Natural killer cell (primary cell): ENCODE data around the gene CIAO3. TPM values are rescaled to one million over a fixed set of nuclear protein-coding genes. Genes with fewer than 3 reads are reported as not detected.

Experiments used
- ATAC-seq, 3 donors: fragments of 150-1000 bp in 2 of 3; fragments of 200-7000 bp in 1 of 3; cut with Tn5 transposase; 1 replicate in 1 of 3; 2 replicates in 2 of 3; pipeline ENCODE4 v1.10.0; 2021; ENCODE audit warnings: mild to moderate bottlenecking in 2 of 3, moderate library complexity in 2 of 3
- DNase-seq, 2 donors: peaks; one replicate each; pipeline versions ENCODE4 v3.0.0 to v3.0.0-alpha.2; 2013 to 2021; ENCODE audit warnings: mixed read lengths in 1 of 2
- H3K27ac ChIP-seq: one replicate; pipeline ENCODE4 v1.5.1; 2013; ENCODE audit warnings: mild to moderate bottlenecking, low read length
- H3K27me3 ChIP-seq: one replicate; pipeline ENCODE4 v1.6.1; 2013; ENCODE audit warnings: low read length; ENCODE audit not compliant: control insufficient read depth, insufficient read depth
- H3K36me3 ChIP-seq: one replicate; pipeline ENCODE4 v1.6.1; 2013; ENCODE audit warnings: low read length; ENCODE audit not compliant: control insufficient read depth, insufficient read depth
- H3K4me1 ChIP-seq: one replicate; pipeline ENCODE4 v1.6.1; 2013; ENCODE audit warnings: low read length; ENCODE audit not compliant: control insufficient read depth, insufficient read depth
- H3K4me3 ChIP-seq: one replicate; pipeline ENCODE4 v1.5.1; 2013; ENCODE audit warnings: low read length
- H3K9me3 ChIP-seq: one replicate; pipeline ENCODE4 v1.6.1; 2013; ENCODE audit warnings: low read length; ENCODE audit not compliant: control insufficient read depth, insufficient read depth
- H3K27ac Mint-ChIP-seq, 2 donors: one replicate each; pipeline ENCODE4 v1.8.0; 2022; ENCODE audit warnings: mild to moderate bottlenecking in 2 of 2, mixed read lengths in 2 of 2, moderate library complexity in 1 of 2
- H3K27me3 Mint-ChIP-seq, 2 donors: one replicate each; pipeline ENCODE4 v1.8.0; 2022; ENCODE audit warnings: low read depth in 2 of 2, mixed read lengths in 2 of 2
- H3K36me3 Mint-ChIP-seq: one replicate; pipeline ENCODE4 v1.8.0; 2022; ENCODE audit warnings: mixed read lengths
- H3K4me1 Mint-ChIP-seq, 2 donors: one replicate each; pipeline ENCODE4 v1.8.0; 2022; ENCODE audit warnings: mixed read lengths in 2 of 2
- H3K4me3 Mint-ChIP-seq: one replicate; pipeline ENCODE4 v1.8.0; 2022; ENCODE audit warnings: mild to moderate bottlenecking, moderate library complexity, mixed read lengths
- H3K9me3 Mint-ChIP-seq, 2 donors: one replicate each; pipeline ENCODE4 v1.8.0; 2022; ENCODE audit warnings: mixed read lengths in 2 of 2
- CTCF ChIP-seq: fragments of 200-600 bp; IDR thresholded peaks from one replicate; pipeline ENCODE4 v1.8.0; 2022; ENCODE audit warnings: antibody characterized with exemption
- WGBS: methylation state at CpG from one replicate; pipeline ENCODE4 v1.1.7; 2013; ENCODE audit warnings: missing lambda C conversion rate; ENCODE audit not compliant: insufficient coverage; 5-methylcytosine and 5-hydroxymethylcytosine counted together
- intact Hi-C: fragments of 100-400 bp; cut with micrococcal nuclease; formaldehyde crosslinking; loops from one replicate; pipeline ENCODE4 v1.14.2; 2022
- total RNA-seq, 4 donors: library from RNA; stranded (reverse); fragments of 120-200 nt in 1 of 4; gene quantifications; one replicate each; pipeline versions ENCODE4 v1.2.3 to v1.2.4, GENCODE V29; 2013 to 2022

CIAO3 gene
- total RNA-seq, 3 donors from 2014 or later (not counting 1 experiment from before 2014, with no cell fraction given): 36.9 to 39.8 (median 37.5) TPM

GRCh38 chr16:708019-708418, 32.8 kb downstream of the CIAO3 start:
- Histone ChIP-seq H3K27me3 (peaks cover 39% of the 10 kb centered on the region), H3K36me3 (no peaks in the 10 kb centered on the region), H3K27ac (no peak overlapping the region), H3K4me3 (no peak overlapping the region), H3K4me1 (peaks cover 6% of the 10 kb centered on the region), H3K9me3 (no peaks in the 10 kb centered on the region)
- Mint-ChIP-seq H3K27ac (no peak overlapping the region), H3K27me3 (peaks cover 9 to 14% of the 10 kb centered on the region in 2 donors), H3K9me3 (no peaks in the 10 kb centered on the region), H3K4me1 (no peaks in the 10 kb centered on the region), H3K4me3 (no peak overlapping the region), H3K36me3 (no peaks in the 10 kb centered on the region)
- intact Hi-C loops: no loop called here
- no peak for DNase-seq
- ATAC-seq: no peak
- no peak for TF ChIP-seq CTCF
- 64% methylated on average over 3 of the region's 3 CpGs for WGBS

GRCh38 chr16:707062-707538, 33.7 kb downstream of the CIAO3 start:
- H3K9me3 ChIP-seq: no peaks in the 10 kb centered on the region
- peaks cover 45% of the 10 kb centered on the region for H3K27me3 ChIP-seq
- DNase-seq: no peak
- intact Hi-C loops: no loop called here
- Mint-ChIP-seq H3K27me3 (peaks cover 18 to 22% of the 10 kb centered on the region in 2 donors), H3K9me3 (no peaks in the 10 kb centered on the region), H3K27ac (no peak overlapping the region), H3K36me3 (no peaks in the 10 kb centered on the region), H3K4me3 (no peak overlapping the region), H3K4me1 (no peaks in the 10 kb centered on the region)
- H3K4me3 ChIP-seq: no peak overlapping the region
- no peak overlapping the region for H3K27ac ChIP-seq
- no peaks in the 10 kb centered on the region for H3K36me3 ChIP-seq
- H3K4me1 ChIP-seq: peaks cover 6% of the 10 kb centered on the region
- ATAC-seq: no peak
- TF ChIP-seq CTCF: no peak
- WGBS: 50% methylated on average over 14 of the region's 14 CpGs

GRCh38 chr16:706189-707061, 34.4 kb downstream of the CIAO3 start:
- 8% methylated on average over 49 of the region's 49 CpGs for WGBS
- no peak for TF ChIP-seq CTCF
- Mint-ChIP-seq H3K27me3 (peaks cover 19 to 24% of the 10 kb centered on the region in 2 donors), H3K4me1 (no peaks in the 10 kb centered on the region), H3K9me3 (no peaks in the 10 kb centered on the region), H3K4me3 (no peak overlapping the region), H3K36me3 (no peaks in the 10 kb centered on the region), H3K27ac (no peak overlapping the region)
- peaks cover 50% of the 10 kb centered on the region for H3K27me3 ChIP-seq
- no peaks in the 10 kb centered on the region for H3K36me3 ChIP-seq
- H3K27ac ChIP-seq: no peak overlapping the region
- intact Hi-C loops: no loop called here
- ATAC-seq (no peak), DNase-seq (no peak)
- no peaks in the 10 kb centered on the region for H3K9me3 ChIP-seq
- H3K4me1 ChIP-seq: peaks cover 6% of the 10 kb centered on the region
- no peak overlapping the region for H3K4me3 ChIP-seq
